IgD-negative memory B cell (primary cell): ENCODE results near the gene PDIA5. TPM values are rescaled to one million over a fixed set of nuclear protein-coding genes. Genes with fewer than 3 reads are reported as not detected.
"Not testable (repeated sequence)": the region's sequence is repeated elsewhere in the genome, so short reads cannot be mapped to it uniquely, and the experiment has no call there.

ENCODE experiments used
- H3K27ac Mint-ChIP-seq, 3 donors: one replicate each; pipeline ENCODE4 v1.8.0; 2020 to 2022; ENCODE audit warnings: mild to moderate bottlenecking in 3 of 3, mixed read lengths in 3 of 3, moderate library complexity in 1 of 3
- H3K27me3 Mint-ChIP-seq: one replicate; pipeline ENCODE4 v1.8.0; 2021; ENCODE audit warnings: mixed read lengths
- H3K36me3 Mint-ChIP-seq: one replicate; pipeline ENCODE4 v1.8.0; 2020; ENCODE audit warnings: mild to moderate bottlenecking, mixed read lengths
- H3K4me1 Mint-ChIP-seq, 3 donors: one replicate each; pipeline ENCODE4 v1.8.0; 2020 to 2022; ENCODE audit warnings: mixed read lengths in 3 of 3, mild to moderate bottlenecking in 1 of 3
- H3K4me3 Mint-ChIP-seq, 4 donors: one replicate each; pipeline ENCODE4 v1.8.0; 2020 to 2022; ENCODE audit warnings: mild to moderate bottlenecking in 4 of 4, mixed read lengths in 4 of 4, moderate library complexity in 3 of 4
- H3K9me3 Mint-ChIP-seq, 3 donors: one replicate each; pipeline ENCODE4 v1.8.0; 2020 to 2021; ENCODE audit warnings: mixed read lengths in 3 of 3, mild to moderate bottlenecking in 1 of 3
- polyA plus RNA-seq: library from polyadenylated mRNA; unstranded; fragments of 300-500 nt; fragmentation: Illumina TruSeq; gene quantifications from one replicate; pipeline ENCODE4 v1.2.3, GENCODE V29; 2021

Gene PDIA5
- polyA plus RNA-seq, 1 donor from 2014 or later = 4.2 TPM

DNA sequence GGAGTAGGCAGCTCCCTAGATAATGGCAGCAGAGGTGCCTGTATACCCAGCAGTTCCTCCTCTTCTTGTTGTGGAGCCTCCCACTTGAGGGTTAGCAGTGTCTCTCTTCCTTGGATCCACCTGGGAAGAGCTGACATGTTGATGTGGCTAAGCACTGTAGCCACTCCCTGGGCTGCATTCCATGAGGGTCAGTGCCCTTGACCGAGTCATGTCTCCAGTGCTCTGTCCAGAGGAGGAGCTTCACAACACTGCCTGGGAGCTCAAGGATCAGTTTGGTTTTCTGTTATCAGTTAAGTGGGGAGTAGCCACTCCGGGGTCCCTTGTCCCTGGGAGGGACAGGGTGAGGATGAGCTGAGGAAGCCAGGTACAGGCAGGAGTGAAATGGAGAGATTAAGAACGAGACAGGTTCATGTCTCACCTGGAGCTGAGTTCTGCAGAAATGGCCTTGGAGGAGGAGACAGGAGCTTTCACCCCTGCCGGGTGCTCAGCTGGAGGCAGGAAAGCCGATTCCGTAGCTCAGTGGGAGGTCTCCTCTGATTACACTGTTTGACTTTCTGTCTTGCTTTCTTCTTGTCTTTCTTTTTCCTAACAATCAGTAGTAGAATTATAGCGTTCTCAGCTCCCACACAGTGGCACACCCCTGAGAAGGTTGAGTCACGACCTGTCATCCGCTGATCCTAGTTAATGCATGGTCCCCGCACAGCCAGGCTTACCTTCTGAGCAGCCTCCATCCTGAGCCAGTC is 77.0 kb downstream of the PDIA5 start:
- H3K4me1 Mint-ChIP-seq = no peaks in the 10 kb centered on the region
- H3K27me3 Mint-ChIP-seq = no peaks in the 10 kb centered on the region
- peak overlapping the region in 1 of 3 donors; percentile 23 for H3K27ac Mint-ChIP-seq
- no peaks in the 10 kb centered on the region for H3K9me3 Mint-ChIP-seq
- H3K36me3 Mint-ChIP-seq = peaks cover 7% of the 10 kb centered on the region
- no peak overlapping the region for H3K4me3 Mint-ChIP-seq

DNA sequence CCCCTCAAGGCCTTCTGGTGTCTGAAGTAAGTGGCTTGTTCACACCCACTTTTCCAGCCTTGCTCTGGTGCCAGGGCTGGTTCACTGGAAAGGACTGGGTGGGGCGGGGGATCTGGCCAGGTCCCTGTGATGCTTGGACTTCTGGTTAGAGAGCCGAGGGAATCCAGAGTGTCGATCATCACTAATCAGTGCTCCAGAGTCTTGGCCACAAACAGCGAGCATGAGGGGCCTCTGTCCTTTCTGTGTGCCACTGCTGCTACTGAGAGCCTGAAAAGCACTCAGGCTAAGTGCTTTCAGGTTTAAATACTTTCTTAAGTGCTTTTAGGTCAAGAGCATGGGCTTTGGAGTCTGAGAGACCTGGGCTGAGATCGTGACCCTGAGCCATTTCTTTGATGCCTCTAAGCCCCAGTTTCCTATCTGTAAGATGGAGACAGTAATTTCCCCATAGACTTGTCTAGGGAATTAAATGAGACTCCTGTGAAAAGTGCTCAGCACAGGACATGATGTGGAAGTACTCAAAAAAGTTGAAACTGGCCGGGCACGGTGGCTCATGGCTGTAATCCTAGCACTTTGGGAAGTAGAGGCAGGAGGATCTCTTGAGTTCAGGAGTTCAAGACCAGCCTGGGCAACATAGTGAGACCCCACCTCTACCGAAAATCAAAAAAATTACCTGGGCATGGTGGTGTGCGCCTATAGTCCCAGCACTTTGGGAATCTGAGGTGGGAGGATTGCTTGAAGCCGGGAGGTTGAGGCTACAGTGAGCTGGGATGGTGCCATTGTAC is 81.1 kb downstream of the PDIA5 start:
- H3K4me1 Mint-ChIP-seq = peaks cover 0 to 1% (median 0%) of the 10 kb centered on the region in 3 donors
- H3K27me3 Mint-ChIP-seq = no peaks in the 10 kb centered on the region
- H3K27ac Mint-ChIP-seq = no peak overlapping the region
- peaks cover 9% of the 10 kb centered on the region for H3K36me3 Mint-ChIP-seq
- H3K4me3 Mint-ChIP-seq = no peak overlapping the region
- H3K9me3 Mint-ChIP-seq = no peaks in the 10 kb centered on the region

DNA sequence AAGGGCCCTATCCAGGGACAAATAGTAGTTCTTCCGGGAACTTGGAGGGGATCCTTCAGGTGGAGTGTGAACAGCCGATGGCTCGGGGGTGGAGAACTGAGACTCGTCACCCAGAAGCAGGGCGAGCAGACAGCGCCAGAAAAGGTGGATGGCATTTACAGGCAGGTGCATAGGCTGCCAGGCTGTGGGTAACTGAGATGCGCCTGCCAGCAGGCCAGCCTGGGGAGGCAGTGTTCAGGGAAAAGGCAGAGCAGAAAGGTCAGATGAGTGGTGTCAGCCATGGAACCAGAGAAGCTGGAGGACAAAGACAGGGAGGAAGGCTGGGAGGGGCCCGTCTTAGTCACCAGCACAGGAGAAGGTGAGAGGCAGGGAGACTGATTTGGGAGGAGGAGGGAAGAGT is 81.9 kb downstream of the PDIA5 start:
- Mint-ChIP-seq H3K27ac (peak overlapping the region in 1 of 3 donors; percentile 55), H3K27me3 (no peaks in the 10 kb centered on the region), H3K36me3 (peaks cover 9% of the 10 kb centered on the region), H3K4me3 (no peak overlapping the region), H3K9me3 (no peaks in the 10 kb centered on the region), H3K4me1 (peaks cover 0 to 1% (median 0%) of the 10 kb centered on the region in 3 donors)

DNA sequence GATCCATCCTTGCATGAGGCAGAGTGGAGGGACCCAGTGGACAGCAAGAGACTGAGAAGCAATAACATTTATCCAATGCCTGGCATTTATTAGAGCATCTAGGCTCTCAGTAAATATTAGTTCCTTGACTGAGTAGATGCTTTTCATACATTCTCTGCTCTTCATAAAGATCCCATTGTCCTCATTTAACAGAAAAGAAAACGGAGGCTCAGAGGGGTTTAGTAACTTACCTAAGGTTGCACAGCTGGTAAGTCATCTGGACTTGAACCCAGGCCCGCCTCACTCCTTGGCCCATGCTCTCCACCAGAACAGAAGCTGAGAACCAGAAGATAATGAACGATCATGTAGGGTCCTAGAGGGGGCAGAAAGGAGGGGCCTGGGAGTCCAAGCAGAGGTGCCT is 82.7 kb downstream of the PDIA5 start:
- Mint-ChIP-seq H3K4me1 (peaks cover 0 to 3% (median 1%) of the 10 kb centered on the region in 3 donors), H3K36me3 (peaks cover 5% of the 10 kb centered on the region), H3K4me3 (no peak overlapping the region), H3K27me3 (no peaks in the 10 kb centered on the region), H3K27ac (peak overlapping the region in 2 of 3 donors; percentile 10 to 46), H3K9me3 (no peaks in the 10 kb centered on the region)

GRCh38 chr3:123150449-123151215 is 83.8 kb downstream of the PDIA5 start:
- Mint-ChIP-seq H3K9me3 (no peaks in the 10 kb centered on the region), H3K27me3 (no peaks in the 10 kb centered on the region), H3K4me3 (peak overlapping the region in 1 of 4 donors; percentile 37), H3K36me3 (peaks cover 4% of the 10 kb centered on the region), H3K4me1 (peaks cover 0 to 4% (median 1%) of the 10 kb centered on the region in 3 donors), H3K27ac (no peak overlapping the region)

- H3K4me1 Mint-ChIP-seq = peaks cover 0 to 4% (median 1%) of the 10 kb centered on the region in 3 donors
- H3K9me3 Mint-ChIP-seq = no peaks in the 10 kb centered on the region
- H3K27ac Mint-ChIP-seq = no peak overlapping the region
- no peak overlapping the region for H3K4me3 Mint-ChIP-seq
- peaks cover 4% of the 10 kb centered on the region for H3K36me3 Mint-ChIP-seq
- no peaks in the 10 kb centered on the region for H3K27me3 Mint-ChIP-seq
These were observed 84.5 kb downstream of the PDIA5 start for GRCh38 chr3:123151251-123151705.

DNA sequence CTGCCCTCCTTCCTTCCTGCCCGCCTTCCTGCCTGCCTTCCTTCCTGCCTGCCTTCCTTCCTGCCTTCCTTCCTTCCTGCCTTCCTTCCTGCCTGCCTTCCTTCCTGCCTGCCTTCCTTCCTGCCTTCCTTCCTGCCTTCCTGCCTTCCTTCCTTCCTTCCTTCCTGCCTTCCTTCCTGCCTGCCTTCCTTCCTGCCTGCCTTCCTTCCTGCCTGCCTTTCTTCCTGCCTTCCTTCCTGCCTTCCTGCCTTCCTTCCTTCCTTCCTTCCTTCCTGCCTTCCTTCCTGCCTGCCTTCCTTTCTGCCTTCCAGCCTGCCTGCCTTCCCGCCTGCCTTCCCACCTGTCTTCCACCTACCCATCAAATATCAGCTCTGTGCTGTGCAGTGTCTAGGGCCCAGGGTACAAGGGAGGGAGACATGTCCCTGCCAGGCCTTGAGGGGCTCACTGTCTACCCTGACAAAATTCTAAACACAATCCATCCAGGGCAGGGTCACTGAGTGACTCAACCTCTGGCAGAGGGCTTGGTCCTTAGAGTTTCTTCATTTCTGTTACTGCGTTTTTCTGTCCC is 85.1 kb downstream of the PDIA5 start:
- not testable (repeated sequence) for H3K27me3 Mint-ChIP-seq, H3K9me3 Mint-ChIP-seq, H3K4me3 Mint-ChIP-seq, H3K27ac Mint-ChIP-seq, H3K4me1 Mint-ChIP-seq, H3K36me3 Mint-ChIP-seq

- Mint-ChIP-seq H3K27me3 (no peaks in the 10 kb centered on the region), H3K4me1 (peaks cover 0 to 4% (median 1%) of the 10 kb centered on the region in 3 donors), H3K27ac (peak overlapping the region in 1 of 3 donors; percentile 88), H3K4me3 (peak overlapping the region in 1 of 4 donors; percentile 34), H3K36me3 (peaks cover 4% of the 10 kb centered on the region), H3K9me3 (no peaks in the 10 kb centered on the region)
These were observed 85.9 kb downstream of the PDIA5 start for GRCh38 chr3:123152687-123153086.

GRCh38 chr3:123153125-123154019 is 86.5 kb downstream of the PDIA5 start:
- Mint-ChIP-seq H3K27me3 (no peaks in the 10 kb centered on the region), H3K9me3 (no peaks in the 10 kb centered on the region), H3K27ac (peak overlapping the region in 1 of 3 donors; percentile 13), H3K4me1 (peaks cover 0 to 4% (median 1%) of the 10 kb centered on the region in 3 donors), H3K4me3 (no peak overlapping the region), H3K36me3 (peaks cover 4% of the 10 kb centered on the region)

GRCh38 chr3:123154020-123154985 is 87.5 kb downstream of the PDIA5 start:
- Mint-ChIP-seq H3K27me3 (no peaks in the 10 kb centered on the region), H3K27ac (peak overlapping the region in 2 of 3 donors; percentile 10 to 19), H3K4me1 (peaks cover 0 to 4% (median 1%) of the 10 kb centered on the region in 3 donors), H3K9me3 (no peaks in the 10 kb centered on the region), H3K36me3 (peaks cover 3% of the 10 kb centered on the region), H3K4me3 (no peak overlapping the region)

GRCh38 chr3:123155471-123156011 is 88.7 kb downstream of the PDIA5 start:
- peaks cover 6% of the 10 kb centered on the region for H3K36me3 Mint-ChIP-seq
- H3K4me1 Mint-ChIP-seq = peaks cover 0 to 4% (median 1%) of the 10 kb centered on the region in 3 donors
- H3K9me3 Mint-ChIP-seq = no peaks in the 10 kb centered on the region
- no peak overlapping the region for H3K4me3 Mint-ChIP-seq
- H3K27ac Mint-ChIP-seq = no peak overlapping the region
- H3K27me3 Mint-ChIP-seq = no peaks in the 10 kb centered on the region

- Mint-ChIP-seq H3K4me1 (peaks cover 0 to 4% (median 1%) of the 10 kb centered on the region in 3 donors), H3K36me3 (peaks cover 5% of the 10 kb centered on the region), H3K4me3 (no peak overlapping the region), H3K9me3 (no peaks in the 10 kb centered on the region), H3K27ac (no peak overlapping the region), H3K27me3 (no peaks in the 10 kb centered on the region)
These were observed 89.6 kb downstream of the PDIA5 start for GRCh38 chr3:123156276-123156995.
